HS-5 (cell line): Measurements from ENCODE around the gene RPS8.
A peak's percentile ranks its signal among the peaks of the same experiment; 100 is the strongest.
"Not testable (repeated sequence)": the region's sequence is repeated elsewhere in the genome, so short reads cannot be mapped to it uniquely, and the experiment has no call there.

Experiments
- DNase-seq: peaks from one replicate; pipeline ENCODE4 v3.0.0-alpha.2; 2012; ENCODE audit warnings: low read depth

The RPS8 gene

DNA sequence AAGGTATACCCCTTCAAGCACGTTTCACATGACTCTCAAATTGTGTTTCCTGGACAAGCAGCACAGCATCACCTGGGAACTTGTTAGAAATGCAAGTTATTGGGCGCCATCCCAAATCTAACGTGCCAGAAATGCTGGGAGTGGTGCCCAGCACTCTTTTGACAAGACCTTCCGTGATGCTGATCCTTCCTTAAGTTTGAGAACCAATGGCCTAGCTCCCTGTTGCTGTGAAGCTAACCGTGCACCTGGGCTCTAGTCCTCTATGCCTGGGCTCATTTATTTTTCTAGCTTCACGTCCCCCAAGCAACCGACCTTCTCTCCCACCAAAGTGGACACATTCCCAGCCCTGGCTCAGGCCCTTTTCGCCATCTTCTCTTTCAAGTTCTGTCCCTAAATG is 8.4 kb downstream of the RPS8 start:
- no peak for DNase-seq

DNA sequence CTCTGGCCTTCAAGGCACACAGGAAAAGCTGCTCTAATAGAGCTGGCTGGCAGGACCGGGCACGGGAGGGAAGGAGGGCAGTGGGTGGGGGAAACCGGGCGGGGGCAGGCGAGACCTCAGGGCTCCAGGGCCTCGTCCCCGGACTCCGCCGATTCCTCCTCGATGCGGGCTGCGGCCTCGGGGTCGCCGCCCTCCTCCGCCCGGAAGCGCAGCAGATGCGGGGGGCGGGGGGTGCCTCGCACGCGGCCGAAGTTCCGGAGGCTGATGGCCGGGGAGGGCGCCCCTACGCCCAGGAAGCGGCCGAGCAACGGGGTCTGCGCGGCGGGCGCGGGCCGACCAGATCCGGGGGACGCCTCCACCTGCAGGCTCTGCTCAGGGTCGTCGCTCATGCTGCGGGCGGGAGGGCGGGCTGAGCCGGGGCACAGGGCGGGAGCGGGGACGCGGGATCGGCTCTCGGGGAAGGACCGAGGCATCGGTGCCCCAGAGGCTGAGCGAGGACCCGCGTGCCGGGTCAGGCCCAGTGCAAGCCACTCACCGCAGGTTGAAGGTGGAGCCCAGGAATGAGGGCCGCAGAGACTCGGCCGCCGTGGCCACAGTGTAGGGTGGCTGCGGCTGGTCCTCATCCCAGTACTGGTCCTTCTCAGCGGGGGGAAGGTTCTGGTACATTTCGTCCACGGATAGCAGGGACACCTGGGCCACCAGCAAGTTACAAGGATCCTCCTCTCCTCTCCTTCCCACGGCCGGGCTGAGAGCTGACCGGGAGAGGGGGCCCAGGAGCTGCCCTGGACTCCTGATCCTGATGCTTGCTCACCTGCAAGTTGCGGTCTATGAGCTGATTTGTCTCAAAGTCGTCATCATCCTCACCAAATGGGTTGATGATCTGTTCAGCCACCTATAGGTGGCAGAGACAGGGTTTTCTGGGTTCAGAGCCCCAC is 9.0 kb downstream of the RPS8 start:
- no peak for DNase-seq

DNA sequence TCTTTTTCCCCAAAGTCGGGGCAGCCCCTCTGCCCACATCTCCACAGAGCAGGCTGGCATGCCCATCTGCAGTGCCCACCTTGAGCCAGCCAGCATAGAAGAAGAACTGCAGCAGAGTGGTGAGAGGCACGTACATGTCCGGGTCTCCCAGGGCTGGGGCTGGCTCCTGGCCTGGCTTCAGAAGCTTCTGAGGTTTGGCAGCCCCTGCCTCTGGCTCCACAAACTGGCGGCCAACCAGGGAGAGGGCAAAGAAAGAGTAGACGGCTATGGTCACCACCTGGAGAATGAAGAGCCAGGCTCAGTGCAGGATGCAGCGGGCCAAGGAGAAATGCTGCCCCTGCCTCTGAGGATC is 9.7 kb downstream of the RPS8 start:
- no peak for DNase-seq

DNA sequence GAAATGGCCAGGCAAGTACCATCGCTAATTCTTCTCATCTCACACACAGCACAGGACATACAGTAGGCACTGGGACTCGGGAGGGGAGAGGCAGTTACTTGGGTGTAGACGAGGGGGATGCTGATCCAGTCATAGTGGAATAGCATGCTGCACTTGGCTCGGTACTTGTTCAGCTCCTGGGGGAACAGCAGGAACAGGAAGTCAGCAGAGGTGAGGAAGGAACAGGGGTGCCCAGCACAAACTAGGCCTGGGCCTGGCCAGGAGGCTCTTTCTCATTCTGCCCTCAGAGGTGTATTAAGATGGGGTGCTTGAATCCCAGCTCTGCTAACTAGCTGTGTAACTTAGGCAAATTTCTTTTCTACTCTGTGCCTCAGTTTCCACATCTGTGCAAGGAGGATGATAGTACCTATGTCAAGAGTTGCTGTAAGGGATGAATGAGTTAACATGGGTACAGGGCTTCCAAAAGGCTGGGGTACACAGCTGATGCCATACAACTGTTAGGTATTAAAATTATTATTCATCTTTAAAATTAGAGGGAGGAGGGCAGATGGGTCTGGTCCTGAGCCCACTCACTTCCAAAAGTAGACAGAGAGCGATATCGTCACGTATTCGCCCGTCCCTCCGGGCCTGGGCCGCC is 10.3 kb downstream of the RPS8 start:
- no peak for DNase-seq

DNA sequence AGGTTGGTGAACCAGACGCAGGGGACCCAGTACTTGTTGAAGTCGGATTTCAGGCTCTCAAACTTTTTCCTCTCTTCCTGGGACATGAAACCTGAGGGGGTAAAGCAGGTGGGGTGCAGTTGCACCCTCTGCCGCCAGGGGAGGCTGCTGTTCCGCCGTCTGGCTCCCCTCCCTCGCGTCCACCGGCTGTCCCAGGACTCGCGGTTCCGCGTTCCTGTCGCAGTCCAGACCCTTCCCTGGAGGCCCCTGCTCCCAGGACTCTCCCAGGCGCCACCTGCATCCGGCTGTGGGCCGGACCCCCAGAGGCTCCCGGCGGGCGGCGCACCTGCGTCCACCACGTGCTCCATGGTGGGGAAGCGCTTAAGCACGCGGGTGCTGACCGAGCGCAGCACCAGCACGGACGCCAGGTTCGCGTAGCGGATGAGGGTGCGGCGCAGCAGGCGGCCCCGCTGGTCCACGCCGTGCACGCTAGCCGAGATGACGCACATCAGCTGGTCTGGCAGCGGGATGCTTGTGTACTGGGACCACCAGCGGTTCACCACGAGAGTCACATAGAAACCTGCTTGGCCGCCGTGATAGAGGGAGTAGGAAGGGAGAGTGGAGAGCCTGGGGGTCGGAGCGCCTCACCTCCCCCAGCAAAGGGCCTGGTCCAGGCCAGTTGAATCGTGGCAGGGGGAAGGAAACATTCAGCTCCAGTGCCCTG is 10.9 kb downstream of the RPS8 start:
- no peak for DNase-seq

DNA sequence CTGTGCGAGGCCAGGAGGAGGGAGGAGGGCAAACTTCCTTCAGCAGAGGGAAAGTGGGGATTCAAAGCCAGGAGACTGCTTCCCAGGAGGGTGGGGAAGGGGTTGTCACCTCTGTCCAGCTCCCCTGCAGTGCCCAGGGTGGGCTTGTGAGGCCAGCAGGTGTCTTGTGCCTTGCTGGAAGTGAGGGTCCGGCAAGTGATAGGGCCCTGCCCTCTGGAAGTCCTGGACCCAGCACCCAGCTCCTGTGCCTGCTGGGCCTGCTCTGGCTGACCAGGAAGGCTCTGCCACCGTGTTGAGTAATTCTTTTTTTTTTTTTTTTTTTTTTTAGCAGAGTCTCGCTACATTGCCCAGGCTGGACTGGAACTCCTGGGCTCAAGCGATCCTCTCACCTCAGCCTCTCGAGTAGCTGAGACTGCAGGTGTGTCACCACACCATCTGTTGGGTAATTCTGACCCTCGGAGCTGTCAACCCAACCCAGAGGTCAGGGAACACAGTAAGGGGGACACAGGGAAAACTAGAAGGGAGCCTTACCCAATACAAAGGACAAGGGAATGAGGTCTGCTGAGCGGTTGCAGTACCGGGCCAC is 11.6 kb downstream of the RPS8 start:
- no peak for DNase-seq

DNA sequence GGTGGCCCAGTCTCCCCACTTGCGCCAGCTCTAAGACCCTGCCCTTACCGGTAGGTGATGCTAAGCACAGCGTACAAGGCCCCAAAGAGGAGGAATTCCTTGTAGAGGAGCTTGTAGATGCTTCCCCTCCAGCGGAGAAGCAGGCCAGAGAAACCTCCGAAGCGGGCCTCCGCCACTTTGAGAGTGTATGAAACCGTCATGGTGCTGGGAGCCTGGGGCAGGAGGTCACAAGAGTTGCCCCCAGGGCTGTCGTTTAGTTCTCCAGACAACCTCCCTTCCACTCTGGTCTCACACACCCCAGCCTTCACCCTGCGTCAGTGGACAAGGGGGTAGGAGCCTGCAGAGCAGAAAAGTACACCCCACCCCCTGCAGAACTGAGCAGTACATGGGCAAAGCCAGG is 12.2 kb downstream of the RPS8 start:
- DNase-seq: no peak

DNA sequence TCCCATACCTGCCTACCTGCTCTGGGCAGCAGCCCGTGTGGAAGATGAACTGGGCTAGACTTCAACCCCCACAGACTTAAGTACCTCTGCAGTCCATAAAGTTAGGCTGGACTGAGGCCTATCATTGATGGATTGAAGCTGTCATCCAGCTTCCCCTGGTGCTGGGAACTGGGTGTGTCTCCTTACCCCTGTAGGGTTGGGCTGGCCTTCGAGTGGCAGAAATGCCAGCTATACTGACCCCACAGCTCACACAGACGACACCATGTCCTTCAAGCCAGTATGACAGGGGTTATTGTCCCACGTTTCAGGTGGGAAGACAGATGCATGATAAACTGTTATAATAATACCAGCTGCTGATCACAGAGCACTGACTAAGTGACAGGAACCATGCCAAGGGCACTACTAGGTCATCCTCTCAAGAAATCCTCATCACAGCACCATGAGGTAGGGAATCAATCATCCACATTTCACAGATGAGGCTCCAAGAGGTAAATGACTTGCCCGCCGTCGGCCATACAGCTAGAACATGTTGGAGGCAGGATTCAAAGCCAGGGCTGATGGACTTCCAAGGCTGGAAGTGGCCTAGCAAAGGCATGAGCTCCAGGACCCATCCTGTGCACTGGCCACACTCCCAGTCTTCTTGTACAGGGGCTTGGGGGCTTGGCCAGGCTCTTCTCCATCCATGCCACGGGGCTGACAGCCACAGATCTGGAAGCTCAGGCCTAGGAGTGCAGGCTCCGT is 12.9 kb downstream of the RPS8 start, which contains the start of gene BEST4:
BEST4 (minus strand) TSS at position 51 of the 741 bp plus-strand sequence. CDS start 465 bp downstream, outside the sequence.
- DNase-seq: no peak

DNA sequence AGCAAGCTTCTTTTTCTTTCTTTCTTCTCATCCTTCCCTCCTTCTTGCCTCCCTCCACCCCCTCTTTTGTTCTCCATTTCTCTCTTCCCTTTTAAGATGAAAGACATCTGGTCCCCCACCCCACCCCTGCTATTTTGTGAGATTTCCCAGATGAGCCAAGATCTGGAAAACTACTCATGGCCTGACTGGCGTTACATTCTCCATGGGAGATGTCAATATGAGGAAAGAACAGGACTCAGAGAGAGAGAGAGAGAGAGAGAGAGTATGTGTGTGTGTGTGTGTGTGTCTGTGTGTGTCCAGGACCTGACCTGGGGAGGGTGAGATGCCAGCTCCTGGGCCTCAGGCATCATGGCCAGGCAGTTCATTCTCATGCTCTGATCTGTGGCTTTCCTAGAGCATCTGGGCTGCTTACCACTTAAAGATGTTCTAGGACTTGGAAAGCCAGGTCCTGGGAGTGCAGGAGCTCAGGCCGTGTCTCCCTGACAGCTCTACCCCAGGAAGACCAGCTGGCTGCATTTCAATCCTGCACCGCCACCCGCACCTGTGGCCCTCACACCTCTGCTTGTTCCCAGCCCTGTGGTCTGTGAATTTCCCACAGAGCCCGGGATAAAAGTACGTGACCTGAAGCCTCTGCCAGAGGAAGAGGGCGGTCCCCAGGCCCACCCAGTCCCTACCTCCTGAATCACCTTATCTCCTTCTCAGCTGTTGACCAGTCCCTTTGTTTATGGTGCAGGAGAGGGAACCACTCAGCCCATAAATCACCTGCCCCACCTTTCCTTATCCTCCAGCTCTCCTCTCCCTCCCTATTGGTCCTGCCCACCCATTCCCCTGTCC is 15.8 kb downstream of the RPS8 start:
- DNase-seq: no peak

DNA sequence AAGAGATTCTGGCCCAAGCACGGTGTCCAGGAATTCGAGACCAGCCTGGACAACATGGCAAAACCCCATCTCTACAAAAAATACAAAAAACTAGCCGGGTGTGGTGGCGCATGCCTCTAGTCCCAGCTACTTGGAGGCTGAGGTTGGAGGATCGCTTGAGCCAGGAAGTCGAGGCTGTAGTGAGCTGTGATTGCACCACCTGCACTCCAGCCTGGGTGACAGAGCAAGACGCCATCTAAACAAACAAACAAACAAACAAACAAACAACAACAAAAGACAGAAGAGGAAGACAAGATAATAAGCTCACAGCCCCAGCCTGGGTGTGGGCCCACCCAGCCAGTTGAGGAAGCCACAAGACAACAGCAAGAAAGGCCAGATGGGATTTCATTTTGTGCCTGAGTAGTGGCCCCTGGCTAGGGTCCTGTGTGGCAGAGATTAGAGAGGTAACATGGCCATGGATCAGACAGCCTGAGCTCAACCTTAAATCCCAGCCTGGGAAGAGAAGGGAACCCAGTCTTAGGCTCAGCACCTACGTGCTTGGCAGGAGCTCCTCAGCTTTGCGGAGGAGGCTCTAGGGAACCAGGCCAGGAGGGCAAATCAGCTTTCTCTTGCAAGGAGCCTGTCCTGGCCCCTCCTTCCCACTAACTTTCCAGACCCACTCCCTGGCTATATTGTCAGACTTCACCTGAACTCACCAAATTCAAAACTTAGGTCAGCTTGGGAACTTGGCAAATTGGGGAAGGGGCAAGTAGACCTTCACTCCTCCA is 17.6 kb downstream of the RPS8 start:
- DNase-seq: no peak

DNA sequence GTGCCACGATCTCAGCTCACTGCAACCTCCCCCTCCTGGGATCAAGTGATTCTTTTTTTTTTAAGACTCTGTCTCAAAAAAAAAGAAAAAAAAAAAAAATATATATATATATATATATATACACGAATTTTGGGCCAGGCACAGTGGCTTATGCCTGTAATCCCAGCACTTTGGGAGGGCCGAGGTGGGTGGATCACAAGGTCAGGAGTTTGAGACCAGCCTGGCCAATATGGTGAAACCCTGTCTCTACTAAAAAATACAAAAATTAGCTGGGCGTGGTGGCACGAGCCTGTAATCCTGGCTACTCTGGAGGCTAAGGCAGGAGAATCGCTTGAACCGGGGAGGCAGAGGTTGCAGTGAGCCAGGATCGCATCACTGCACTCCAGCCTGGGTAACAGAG is 22.5 kb downstream of the RPS8 start:
- not testable (repeated sequence) for DNase-seq

DNA sequence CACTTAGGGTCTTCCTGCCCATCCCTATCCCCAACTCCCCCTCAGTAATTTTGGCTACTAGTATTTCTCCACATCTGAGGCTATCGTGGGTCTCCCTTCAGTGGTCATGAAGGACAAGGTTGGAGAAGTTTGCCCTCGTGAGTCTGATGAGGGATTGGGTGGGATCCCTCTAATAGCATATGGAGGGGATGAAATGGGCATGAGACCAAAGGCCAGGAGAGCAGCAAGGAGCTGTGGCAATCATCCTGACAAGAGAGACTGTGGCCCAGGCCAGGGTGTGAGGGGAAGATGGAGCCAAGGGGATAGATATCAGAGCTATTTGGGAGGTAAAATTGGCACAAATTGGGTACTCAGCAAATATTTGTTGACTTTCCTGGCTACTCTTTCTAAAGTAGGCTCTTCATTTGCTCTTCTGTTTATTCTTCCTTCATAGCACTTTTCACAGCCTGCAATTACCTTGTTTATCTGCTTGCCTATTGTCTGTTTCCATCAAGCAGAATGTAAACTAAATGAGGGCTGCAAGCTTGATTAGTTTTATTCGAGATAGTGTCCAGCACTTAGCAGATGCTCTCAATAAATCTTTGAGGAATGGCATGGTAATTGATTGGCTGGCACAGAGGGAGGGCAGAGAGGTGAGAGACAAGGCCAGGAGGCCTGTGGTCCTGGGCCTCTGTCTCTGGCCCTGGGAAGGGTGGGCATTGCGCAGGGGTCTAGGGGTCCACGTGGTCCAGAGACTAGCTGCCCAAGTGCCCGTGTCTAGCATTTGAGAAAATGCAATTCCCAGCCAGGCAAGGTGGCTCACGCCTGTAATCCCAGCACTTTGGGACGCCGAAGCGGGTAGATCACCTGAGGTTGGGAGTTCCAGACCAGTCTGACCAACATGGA is 23.4 kb downstream of the RPS8 start:
- no peak for DNase-seq

DNA sequence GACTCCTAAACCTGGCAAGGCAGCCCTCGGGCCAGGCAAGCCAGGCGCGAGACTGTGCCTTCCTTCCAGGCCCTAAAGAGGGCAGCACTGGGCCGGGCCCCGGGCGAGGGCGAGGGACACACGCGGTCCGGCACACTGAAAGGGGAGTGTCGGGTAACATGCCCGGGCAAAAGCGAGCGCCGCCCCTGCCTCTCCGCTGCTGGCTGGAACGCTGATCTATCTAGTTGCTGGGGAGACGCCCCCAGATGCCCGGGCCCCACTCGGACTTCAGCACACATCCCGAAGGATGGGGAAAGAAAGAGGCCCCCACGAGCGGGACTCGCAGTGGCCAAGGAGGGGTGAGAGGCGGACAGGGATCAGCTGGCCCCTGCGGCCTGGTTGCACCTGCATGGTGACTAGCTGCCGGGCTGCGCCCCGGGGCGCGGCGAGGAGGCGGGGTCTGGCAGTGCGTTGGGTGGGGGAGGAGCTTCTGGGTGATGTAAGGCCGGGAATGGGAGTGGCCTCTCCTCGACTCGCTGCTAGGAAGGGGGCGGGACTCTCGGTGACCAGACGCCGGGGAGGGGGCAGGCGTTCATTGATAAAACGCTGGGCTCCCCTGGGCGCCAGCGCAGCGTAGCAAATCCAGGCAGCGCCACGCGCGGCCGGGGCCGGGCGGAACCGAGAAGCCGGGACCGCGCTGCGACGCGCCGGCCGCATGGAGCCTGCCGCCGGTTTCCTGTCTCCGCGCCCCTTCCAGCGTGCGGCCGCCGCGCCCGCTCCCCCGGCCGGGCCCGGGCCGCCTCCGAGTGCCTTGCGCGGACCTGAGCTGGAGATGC is 24.6 kb downstream of the RPS8 start, which contains the start of gene PLK3:
PLK3 (plus strand) TSS at position 608 of the 815 bp plus-strand sequence; CDS start at position 695, 87 bp downstream.
- DNase-seq: peak; percentile 92

DNA sequence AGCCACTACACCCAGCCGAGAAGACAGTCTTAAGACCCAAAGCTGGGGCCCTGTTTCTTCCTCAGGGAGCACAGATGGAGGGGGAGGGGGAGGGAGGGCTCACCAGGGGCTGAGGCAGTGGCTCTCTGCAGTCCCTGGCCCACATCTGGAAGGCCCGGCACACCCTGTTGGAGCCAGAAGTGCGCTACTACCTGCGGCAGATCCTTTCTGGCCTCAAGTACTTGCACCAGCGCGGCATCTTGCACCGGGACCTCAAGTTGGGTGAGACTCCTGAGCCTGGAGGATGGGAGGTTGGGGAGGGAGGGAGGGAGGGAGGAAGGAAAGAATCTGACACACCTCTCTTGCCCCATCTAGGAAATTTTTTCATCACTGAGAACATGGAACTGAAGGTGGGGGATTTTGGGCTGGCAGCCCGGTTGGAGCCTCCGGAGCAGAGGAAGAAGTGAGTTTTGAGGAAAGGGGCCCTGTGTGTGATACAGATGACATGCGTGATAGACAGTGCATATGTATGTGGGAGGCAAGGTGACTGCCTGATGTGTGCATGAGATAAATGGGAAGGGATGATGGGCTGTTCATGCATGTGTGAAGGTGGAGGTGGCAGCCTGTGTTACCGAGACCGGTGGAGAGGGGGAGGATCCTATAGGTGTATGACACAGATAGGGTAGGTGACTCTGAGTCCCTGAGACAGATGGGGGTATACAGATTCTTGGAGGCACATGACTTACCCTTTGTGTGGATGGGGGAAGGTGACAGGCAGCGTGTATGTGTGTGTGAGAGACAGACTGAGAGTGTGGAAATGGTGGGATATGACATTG is 26.4 kb downstream of the RPS8 start:
- no peak for DNase-seq

DNA sequence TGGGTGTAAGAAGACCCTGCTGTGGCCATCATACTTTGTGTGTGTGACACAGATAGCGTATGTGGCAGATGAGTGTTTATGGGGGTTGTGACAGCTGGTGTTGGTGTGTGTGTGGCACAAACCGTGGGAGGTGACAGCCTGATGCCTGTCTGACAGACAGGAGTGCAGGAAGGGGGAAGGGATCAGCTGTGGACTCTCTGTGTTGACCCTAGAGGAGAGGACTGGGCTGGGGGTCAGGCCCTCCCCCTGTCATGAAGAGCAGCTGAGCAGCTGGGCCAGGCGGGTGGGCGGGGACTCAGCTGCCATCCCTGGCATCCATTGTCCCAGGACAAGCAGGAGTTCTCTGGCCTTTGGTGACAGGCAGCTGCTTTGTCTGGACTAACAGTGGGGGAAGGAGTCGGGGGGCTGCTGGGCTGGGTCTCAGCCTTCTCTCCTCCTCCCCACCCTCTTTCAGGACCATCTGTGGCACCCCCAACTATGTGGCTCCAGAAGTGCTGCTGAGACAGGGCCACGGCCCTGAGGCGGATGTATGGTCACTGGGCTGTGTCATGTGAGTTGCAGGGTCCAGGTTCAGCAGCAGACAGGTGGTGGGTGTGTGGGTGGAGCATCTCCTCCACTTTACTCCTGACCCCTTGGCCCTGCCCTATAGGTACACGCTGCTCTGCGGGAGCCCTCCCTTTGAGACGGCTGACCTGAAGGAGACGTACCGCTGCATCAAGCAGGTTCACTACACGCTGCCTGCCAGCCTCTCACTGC is 27.1 kb downstream of the RPS8 start:
- no peak for DNase-seq

DNA sequence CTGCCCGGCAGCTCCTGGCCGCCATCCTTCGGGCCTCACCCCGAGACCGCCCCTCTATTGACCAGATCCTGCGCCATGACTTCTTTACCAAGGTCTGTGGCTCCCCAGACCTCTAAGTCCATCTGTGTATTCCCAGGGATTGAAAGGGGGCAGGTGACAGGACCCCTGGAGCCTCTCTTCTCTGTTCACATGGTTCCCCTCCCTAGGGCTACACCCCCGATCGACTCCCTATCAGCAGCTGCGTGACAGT is 27.6 kb downstream of the RPS8 start:
- no peak for DNase-seq
